Measurements from ENCODE around the gene EFCAB12. TPM values are rescaled to one million over a fixed set of nuclear protein-coding genes. Genes with fewer than 3 reads are reported as not detected.

EFCAB12 gene
- total RNA-seq, 1 experiment from 2014 or later, result 0.06 TPM

- no peak for DNase-seq (ENCODE audit: low spot score)
Observed at GRCh38 chr3:129445471-129445870, 17.0 kb upstream of the EFCAB12 start.

- DNase-seq (ENCODE audit: low spot score), result no peak
Observed at GRCh38 chr3:129442947-129443346, 14.5 kb upstream of the EFCAB12 start.

GRCh38 chr3:129442486-129442885 is 14.1 kb upstream of the EFCAB12 start:
- no peak for DNase-seq (ENCODE audit: low spot score)

- DNase-seq (ENCODE audit: low spot score), result peak; percentile 25
Observed at GRCh38 chr3:129441782-129442181, 13.3 kb upstream of the EFCAB12 start.

- DNase-seq (ENCODE audit: low spot score), result no peak
Observed at GRCh38 chr3:129441215-129441614, 12.8 kb upstream of the EFCAB12 start.

GRCh38 chr3:129440618-129441190 is 12.3 kb upstream of the EFCAB12 start:
- no peak for DNase-seq (ENCODE audit: low spot score)

- peak; percentile 100 for DNase-seq (ENCODE audit: low spot score)
Observed at GRCh38 chr3:129439817-129440617, 11.6 kb upstream of the EFCAB12 start, which contains the start of the genes IFT122 and MBD4. TSS of gene IFT122 (plus strand) at chr3:129440224. CDS start at chr3:129440331, 107 bp downstream. TSS of gene MBD4 (minus strand) at chr3:129439948. CDS start at chr3:129439833, 115 bp downstream.

- DNase-seq (ENCODE audit: low spot score), result no peak
Observed at GRCh38 chr3:129439226-129439816, 10.9 kb upstream of the EFCAB12 start.

GRCh38 chr3:129435367-129435766 is 6.9 kb upstream of the EFCAB12 start:
- no peak for DNase-seq (ENCODE audit: low spot score)

GRCh38 chr3:129434140-129434539 is 5.7 kb upstream of the EFCAB12 start:
- no peak for DNase-seq (ENCODE audit: low spot score)

- DNase-seq (ENCODE audit: low spot score), result no peak
Observed at GRCh38 chr3:129433565-129433964, 5.1 kb upstream of the EFCAB12 start.

- DNase-seq (ENCODE audit: low spot score), result no peak
Observed at GRCh38 chr3:129432671-129433070, 4.2 kb upstream of the EFCAB12 start.

- no peak for DNase-seq (ENCODE audit: low spot score)
Observed at GRCh38 chr3:129432036-129432435, 3.6 kb upstream of the EFCAB12 start.

GRCh38 chr3:129429602-129430001 is 1.2 kb upstream of the EFCAB12 start:
- DNase-seq (ENCODE audit: low spot score), result no peak

- DNase-seq (ENCODE audit: low spot score), result no peak
Observed at GRCh38 chr3:129429080-129429451, 630 bp upstream of the EFCAB12 start.

- no peak for DNase-seq (ENCODE audit: low spot score)
Observed at GRCh38 chr3:129428007-129428375, 445 bp downstream of the EFCAB12 start.

- no peak for DNase-seq (ENCODE audit: low spot score)
Observed at GRCh38 chr3:129425619-129426018, 2.8 kb downstream of the EFCAB12 start.

- no peak for DNase-seq (ENCODE audit: low spot score)
Observed at GRCh38 chr3:129425213-129425612, 3.2 kb downstream of the EFCAB12 start.

GRCh38 chr3:129424185-129424841 is 4.1 kb downstream of the EFCAB12 start:
- no peak for DNase-seq (ENCODE audit: low spot score)

GRCh38 chr3:129422897-129423296 is 5.5 kb downstream of the EFCAB12 start:
- no peak for DNase-seq (ENCODE audit: low spot score)

GRCh38 chr3:129421988-129422745 is 6.3 kb downstream of the EFCAB12 start:
- no peak for DNase-seq (ENCODE audit: low spot score)
